HG03439 (cell line): ENCODE measurements around the gene MID1.

Source experiments
- ATAC-seq: cut with Tn5 transposase; IDR thresholded peaks from one replicate; pipeline ENCODE4 v1.9.1; 2021; ENCODE audit warnings: mild to moderate bottlenecking, moderate library complexity; ENCODE audit not compliant: unreplicated experiment

Gene MID1

DNA sequence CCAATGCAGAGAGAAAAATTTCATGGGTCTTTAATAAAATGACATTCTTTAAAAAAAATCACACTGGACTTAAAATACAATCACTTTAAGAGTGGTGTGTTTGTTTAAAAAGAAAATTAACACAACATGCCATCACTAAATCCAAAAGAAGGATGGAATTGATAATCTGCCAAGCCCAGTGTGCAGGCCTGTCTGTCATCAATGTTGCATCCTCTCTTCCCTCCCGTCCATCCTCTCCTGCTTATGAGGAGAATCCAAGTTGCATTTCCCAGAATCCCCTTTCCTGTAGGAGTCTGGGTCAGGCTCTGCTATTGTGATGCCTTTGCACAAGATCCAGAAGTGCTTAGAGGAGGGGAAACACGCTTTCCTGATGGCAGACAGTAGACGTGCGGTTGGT lies 169.4 kb downstream of the MID1 start:
- ATAC-seq = no peak

DNA sequence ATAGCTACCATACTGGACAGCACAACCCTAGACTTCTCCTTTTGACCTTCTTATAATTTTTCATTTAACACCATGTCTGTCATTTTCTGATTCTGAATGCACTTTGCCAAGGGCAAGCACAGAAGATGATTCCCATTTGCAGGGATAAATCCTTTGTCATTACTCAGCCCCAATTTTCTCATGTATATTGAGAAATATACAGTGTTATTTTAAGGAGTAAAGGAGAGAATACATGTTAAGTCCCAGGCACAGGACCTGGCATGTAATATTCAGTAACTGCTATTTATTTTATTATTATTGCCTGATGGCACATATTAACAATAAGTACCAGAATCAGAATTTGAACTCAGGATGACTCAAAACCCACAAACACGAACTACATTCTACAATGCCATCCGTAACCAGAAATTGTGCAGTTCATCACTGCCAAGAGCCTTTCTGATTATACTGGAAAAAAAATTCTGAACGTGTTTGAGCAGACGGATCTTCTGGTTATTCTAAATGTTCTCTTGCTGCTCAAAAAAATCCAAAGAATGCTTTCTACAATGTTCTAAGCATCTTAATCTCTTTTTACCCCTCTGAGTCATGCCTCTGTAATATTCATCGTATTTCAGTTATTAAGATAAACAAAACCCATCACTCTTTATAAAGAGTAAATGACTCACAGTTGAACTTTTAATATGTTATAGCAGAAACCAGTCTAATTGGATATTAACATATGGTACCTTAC lies 170.0 kb downstream of the MID1 start:
- ATAC-seq = no peak

DNA sequence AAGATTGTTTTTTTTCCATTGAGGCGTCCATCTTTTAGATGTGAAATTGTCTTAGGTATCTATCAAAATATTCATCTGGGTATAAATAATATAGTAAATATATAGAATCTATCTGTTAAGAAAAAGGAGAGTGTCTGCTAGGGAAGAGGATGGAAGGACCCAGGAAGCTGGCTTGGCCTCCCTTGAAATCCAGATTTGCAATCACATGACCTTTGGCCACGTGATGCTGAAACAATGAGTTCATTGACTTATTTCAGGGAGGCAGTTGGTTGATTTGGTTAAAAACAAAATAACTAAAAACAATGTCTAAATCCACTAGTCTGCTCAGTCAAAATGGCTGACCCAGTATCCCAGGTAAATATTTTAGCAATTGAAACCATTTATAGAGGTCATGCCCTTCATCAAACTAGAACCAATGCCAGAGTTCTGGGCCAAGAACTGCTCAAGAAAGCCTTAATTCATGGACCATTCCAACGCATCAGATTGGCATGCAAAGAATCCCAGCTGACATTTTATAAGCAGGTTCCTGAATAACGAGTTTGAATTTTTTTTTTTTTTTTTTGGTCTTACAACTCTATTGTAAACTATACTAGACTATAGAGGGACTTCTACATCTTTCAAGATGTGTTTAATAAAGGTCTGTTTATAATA lies 172.7 kb downstream of the MID1 start:
- no peak for ATAC-seq

DNA sequence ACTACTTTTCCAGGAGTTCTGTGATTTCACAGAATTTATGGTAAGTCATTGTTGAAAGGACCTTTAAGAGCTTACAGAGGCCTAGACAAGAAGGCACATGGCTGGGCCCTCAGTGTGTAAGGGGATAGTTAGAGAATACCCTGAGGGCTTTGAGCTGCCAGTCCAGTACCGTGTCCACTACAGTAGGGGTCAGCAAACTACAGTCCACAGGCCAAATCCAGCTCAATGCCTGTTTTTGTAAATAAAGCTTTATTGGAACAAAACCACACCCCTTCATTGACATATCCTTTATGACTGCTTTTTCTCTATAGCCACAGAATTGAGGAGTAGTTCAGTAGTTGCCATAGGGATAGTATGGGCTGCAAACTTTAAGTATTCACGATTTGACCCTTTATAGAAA lies 176.2 kb downstream of the MID1 start:
- no peak for ATAC-seq

- no peak for ATAC-seq
Measured at GRCh38 chrX:10441464-10441863, 178.9 kb downstream of the MID1 start.

DNA sequence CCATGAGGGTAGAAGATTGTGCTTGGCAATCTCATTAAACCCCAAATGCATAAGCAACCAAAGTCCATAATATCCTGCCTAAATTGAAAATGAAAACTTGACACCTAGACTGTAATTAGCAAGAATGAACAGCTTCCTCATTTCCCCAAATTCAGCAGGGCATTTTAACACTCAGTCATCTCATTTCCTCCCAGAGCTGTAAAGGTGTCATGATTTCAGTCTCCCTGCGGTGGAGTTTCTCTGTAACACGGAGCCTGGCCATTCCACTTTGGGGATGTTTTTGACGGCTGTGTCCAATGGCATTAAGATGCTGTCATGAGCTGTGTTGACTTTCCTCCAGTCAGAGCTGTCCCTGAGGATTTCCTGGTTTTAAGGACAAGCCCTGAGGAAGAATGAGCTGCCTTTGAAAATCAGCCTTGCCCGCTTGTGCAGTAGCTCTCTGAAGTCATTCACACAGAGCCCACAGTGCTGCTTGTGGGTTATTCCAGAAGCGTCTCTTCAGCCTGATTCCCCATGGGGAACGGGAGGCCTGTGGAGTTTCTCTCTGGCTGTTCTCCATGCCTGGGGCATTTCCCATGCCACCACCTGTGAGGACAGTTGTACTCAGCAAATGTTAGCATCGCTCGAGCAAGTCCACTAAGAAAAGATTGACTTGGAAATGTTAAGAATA lies 187.0 kb downstream of the MID1 start:
- ATAC-seq = no peak

- no peak for ATAC-seq
Measured at GRCh38 chrX:10429908-10430307, 190.5 kb downstream of the MID1 start.

- no peak for ATAC-seq
Measured at GRCh38 chrX:10427249-10427648, 193.1 kb downstream of the MID1 start.

GRCh38 chrX:10423716-10424115 lies 196.7 kb downstream of the MID1 start:
- no peak for ATAC-seq

DNA sequence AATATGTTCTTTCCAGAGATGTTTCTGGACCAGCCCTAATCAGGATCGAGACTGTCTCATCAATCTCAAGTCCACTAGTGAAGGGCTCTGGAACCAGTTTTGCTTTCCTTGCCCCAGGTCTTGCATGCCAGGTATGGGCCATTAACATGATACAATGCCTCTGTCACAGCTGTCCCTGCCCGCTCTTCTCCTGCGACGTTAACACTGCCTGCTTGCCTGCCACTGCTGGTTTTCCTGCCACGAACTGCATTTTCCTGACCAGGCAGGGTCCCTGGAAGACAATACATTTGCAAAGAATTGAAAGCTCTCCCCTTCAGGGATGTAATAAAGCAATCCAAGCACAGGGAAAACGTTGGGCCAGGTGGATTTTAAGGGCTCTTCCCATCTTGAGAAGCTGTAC lies 200.3 kb downstream of the MID1 start:
- no peak for ATAC-seq

DNA sequence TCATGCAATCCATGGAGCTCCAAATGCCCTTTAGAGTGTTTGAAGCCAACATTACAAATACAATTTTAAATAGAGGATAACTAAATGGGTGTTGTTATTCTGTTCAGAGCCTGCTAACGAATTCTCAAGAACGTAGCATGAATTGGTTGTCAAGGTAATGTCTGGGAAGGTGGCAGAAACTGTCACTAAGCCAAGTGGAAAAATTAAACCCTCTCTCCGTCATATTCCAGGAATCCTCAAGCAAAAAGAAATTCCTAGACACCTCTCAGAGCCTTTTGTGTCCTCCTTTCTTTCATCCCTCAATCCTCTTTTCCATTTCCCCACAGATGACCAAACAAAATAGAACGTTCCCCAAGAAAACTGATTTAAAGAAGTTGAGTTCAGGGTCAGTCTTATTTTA lies 204.0 kb downstream of the MID1 start:
- ATAC-seq = no peak

DNA sequence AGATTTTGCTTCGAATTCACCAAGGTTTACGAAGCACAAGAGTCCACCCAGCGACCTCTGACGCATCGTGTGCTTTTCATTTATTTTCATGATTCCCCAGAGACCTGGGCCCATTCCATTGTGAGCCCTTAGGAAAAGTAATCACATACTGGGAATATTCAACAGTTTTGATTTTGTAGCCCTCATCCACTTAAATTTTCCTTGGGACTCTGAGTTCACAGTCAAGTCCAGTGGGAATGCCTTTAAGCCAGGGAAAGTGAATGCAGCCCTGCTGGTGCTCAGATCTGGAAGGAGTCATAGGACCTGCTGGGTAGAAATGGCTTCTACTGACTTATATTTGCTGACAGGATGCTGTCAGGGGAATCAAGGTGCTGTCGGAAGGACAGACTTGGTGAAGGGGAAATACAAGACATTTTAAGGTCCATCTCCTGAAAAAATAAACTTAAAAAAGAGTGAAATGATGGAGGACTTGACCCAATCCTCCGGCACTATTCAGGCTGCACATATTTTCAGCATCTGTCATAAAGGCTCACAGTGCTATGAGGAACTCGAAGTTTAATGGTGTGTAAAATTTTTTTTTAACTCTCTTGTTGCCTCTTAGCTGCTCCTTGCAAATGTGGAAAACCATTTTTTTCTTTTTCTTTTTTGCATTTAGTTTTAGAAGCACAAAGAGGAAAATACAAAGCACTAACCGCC lies 204.9 kb downstream of the MID1 start:
- no peak for ATAC-seq

GRCh38 chrX:10414862-10415261 lies 205.5 kb downstream of the MID1 start:
- ATAC-seq = no peak

DNA sequence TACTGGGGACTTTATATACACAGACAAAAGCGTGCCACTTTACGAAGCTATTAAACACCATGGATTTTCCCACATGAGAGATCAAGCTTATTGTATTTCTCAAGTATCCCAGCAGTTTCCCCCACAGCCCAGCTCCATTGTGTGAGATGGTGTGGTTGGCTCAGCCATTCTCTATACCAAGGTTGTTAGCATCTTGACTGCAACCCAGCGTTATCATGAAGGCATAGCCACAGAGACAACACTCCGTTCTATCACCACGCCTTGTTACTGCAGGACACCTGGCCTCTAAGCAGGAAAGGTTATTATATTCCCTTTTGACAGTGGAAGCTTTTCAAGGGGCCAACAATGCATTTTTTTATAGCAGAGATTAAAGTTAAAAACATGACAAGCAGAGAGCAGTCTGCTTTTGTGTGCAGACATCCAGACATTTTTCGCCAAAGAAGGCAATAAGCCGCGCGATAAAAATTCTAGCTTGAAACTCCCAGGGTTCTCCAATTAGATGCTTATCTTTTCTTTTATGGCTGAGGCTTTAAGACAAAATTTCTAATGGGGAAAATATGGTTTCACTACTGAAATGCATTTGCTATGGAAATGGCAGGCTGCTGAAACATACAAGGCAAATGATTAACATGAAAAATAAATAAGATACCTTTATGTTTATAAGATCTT lies 206.1 kb downstream of the MID1 start:
- ATAC-seq = no peak

DNA sequence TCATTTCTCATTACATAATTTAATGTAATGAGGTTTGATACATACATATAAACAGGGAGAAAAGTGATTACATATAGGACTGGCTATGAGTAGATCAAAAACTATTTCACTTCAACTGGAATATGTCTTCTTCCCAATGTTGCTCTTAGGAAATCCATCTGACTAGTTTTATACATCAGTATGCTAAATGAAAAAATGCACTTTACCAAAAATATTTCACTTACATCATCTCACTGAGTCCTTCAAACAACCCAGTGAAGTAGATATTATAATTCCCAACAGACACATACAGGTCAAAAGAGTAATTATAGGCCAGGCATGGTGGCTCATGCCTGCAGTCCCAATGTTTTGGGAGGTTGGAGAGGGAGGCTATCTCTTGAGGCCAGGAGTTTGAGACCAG lies 215.9 kb downstream of the MID1 start:
- no peak for ATAC-seq

DNA sequence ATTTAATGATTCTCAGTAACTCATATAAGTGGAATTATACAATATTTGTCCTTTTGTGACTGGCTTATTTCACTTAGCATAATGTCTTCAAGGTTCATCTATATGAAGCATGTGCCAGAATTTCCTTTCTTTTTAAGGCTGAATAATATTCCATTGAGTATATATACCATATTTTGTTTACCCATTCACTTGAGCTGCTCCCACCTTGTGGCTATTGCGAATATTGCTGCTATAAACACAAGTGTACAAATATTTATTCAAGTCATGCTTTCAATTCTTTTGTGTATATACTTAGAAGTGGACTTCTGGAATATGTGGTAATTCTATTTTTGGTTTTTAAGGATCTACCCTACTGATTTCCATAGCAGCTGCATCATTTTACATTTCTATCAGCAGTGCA lies 219.1 kb downstream of the MID1 start:
- ATAC-seq = no peak

GRCh38 chrX:10399043-10399741 lies 221.2 kb downstream of the MID1 start:
- ATAC-seq = no peak

- ATAC-seq = no peak
Measured at GRCh38 chrX:10398215-10398614, 222.2 kb downstream of the MID1 start.

DNA sequence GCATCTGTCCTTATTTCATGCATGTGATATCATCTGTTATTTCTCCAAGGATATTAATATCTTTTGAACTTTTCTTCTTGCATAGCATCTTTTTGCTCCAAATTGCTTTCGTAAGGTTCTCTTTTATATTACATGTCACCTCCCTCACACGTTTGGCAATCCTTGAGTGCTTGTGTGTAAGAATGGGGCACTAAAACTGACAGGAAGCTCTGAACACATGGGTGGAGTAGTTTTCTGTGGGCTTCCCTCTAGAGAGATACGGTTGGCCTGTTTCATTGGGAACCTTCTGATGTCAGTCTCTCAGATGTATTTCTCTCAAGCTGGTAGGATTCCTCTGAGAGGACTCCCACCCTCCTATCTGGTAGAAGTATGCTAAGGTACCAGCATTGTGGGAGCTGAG lies 223.0 kb downstream of the MID1 start:
- no peak for ATAC-seq

DNA sequence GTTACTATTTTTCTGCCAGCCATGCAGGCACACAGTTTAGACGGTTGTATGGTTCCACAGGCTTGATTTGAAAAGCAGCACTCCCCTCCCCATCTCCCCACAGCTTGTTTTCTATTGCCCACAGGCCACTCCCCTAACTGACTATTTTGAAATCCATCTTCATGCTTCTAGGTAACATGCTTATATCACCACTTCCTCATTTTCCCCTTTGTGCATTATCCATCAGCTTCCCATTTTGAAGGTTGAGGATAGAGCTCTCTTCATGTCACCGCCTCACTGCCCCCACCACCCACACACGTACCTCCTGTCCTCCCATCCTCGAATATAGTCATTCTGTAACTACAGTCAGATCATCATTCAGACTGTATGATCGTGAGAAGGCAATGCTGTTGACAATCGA lies 224.7 kb downstream of the MID1 start:
- ATAC-seq = no peak
